Epithelial cell of esophagus (primary cell): ENCODE results near the gene CISH.

Experiments used
- DNase-seq: peaks from one replicate; pipeline ENCODE4 v3.0.0; 2010; ENCODE audit warnings: low read depth
- H3K4me3 ChIP-seq: 2 replicates; pipeline ENCODE4 v1.5.1; 2011; ENCODE audit warnings: mild to moderate bottlenecking, low read length, control low read depth
- CTCF ChIP-seq: IDR thresholded peaks from 2 replicates; pipeline ENCODE4 v1.5.1; 2011; ENCODE audit warnings: low read depth, mild to moderate bottlenecking, low read length, control low read depth, inconsistent platforms; ENCODE audit not compliant: insufficient read depth; ENCODE audit errors: missing control alignments

Gene CISH

DNA sequence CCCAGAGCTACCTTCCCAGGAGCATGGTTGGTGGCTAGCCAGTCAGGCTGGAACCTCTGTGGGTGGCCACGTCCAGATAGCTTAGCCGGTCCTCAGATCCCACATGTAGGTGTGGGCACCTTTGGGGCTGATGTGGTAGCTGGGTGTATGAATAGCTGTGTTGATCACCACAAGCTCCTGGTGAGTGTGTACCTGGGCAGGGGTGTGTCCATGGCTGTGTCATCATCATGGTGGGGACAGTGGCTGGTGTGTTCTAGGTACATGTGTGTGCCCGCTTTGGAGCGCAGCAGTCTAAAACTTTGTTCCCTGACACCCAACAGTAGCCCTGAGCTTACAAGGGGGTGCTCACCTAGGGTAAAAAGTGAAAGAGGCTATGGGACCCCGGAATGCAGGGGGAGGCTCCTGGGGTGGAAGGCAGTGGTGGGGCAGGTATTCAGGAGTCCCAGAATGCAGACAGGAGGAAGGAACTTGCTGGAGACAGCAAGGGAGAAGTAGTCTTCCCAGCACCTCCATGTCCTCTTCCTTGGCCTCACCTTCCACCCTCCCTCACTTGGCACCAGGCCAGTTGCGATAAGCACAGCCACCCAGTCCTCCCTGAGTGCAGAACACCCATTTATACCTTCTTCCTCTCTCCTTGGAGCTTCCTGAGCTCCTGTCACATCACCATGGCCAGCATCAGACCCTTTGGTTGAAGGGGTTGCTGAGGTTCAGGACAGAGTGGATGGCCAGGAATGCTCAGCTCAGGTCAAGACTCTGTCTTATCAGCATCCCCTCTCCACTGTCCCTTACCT is 1.2 kb downstream of the CISH start:
- peak overlapping the region; percentile 67 for H3K4me3 ChIP-seq
- TF ChIP-seq CTCF, result no peak
- DNase-seq, result no peak

GRCh38 chr3:50609763-50610085 is 1.9 kb downstream of the CISH start:
- no peak for TF ChIP-seq CTCF
- DNase-seq, result no peak
- H3K4me3 ChIP-seq, result no peak overlapping the region

- H3K4me3 ChIP-seq, result no peak overlapping the region
- DNase-seq, result no peak
Measured at GRCh38 chr3:50609071-50609762, 2.4 kb downstream of the CISH start.

GRCh38 chr3:50608278-50608677 is 3.3 kb downstream of the CISH start:
- TF ChIP-seq CTCF, result no peak
- no peak overlapping the region for H3K4me3 ChIP-seq
- no peak for DNase-seq

More at GRCh38 chr3:50609071-50609762, 2.4 kb downstream of the CISH start:
- no peak for TF ChIP-seq CTCF

- DNase-seq, result no peak
- no peak overlapping the region for H3K4me3 ChIP-seq
- no peak for TF ChIP-seq CTCF
Measured at GRCh38 chr3:50607271-50608091, 4.1 kb downstream of the CISH start.

- H3K4me3 ChIP-seq, result no peak overlapping the region
- no peak for DNase-seq
- no peak for TF ChIP-seq CTCF
Measured at GRCh38 chr3:50606596-50606995, 5.0 kb downstream of the CISH start.
